Measurements from ENCODE around the gene HOXB5.

The HOXB5 gene

DNA sequence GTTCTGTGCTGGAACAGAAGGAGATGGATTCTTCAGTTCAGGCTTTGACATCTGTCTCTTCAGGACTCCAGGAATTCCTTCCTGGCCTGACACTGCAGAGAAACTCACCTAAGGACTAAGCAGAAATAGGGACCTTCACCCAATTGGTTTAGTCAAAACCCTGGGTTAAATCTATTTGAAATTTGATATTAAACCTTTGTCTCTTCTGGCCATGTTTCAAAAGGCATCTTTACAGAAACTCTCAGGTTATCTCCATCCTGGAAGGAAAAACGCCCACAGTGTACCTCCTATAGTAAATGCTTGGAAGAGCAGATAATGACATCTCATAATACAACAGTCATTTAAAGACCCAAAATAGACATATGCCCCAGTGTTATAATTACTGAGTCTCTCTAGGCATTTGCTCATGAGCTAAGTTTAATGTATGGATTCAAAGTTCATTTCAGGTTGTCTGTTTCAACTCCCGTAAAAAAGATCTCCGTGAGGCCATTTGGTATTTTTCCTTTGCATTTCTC lies 9.8 kb downstream of the HOXB5 start:
- H3K4me3 ChIP-seq (ENCODE audit: low read depth, low read length) = peak overlapping the region; percentile 77
- in situ Hi-C loops (cut with HindIII; ENCODE audit: low sequenced_read_pairs) = no loop called here
- no peak for DNase-seq (ENCODE audit: low read depth, low spot score)

GRCh38 chr17:48582750-48583069 lies 10.9 kb downstream of the HOXB5 start:
- TF ChIP-seq, protein P1, sequence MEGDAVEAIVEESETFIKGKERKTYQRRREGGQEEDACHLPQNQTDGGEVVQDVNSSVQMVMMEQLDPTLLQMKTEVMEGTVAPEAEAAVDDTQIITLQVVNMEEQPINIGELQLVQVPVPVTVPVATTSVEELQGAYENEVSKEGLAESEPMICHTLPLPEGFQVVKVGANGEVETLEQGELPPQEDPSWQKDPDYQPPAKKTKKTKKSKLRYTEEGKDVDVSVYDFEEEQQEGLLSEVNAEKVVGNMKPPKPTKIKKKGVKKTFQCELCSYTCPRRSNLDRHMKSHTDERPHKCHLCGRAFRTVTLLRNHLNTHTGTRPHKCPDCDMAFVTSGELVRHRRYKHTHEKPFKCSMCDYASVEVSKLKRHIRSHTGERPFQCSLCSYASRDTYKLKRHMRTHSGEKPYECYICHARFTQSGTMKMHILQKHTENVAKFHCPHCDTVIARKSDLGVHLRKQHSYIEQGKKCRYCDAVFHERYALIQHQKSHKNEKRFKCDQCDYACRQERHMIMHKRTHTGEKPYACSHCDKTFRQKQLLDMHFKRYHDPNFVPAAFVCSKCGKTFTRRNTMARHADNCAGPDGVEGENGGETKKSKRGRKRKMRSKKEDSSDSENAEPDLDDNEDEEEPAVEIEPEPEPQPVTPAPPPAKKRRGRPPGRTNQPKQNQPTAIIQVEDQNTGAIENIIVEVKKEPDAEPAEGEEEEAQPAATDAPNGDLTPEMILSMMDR (IDR thresholded peaks at IDR 0.05; ENCODE audit: low read depth, low read length) = no peak
- H3K4me3 ChIP-seq (ENCODE audit: low read depth, low read length) = peak overlapping the region; percentile 77
- no peak for DNase-seq (ENCODE audit: low read depth, low spot score)
- in situ Hi-C loops (cut with HindIII; ENCODE audit: low sequenced_read_pairs) = no loop called here

More for the DNA sequence above, 9.8 kb downstream of the HOXB5 start:
- TF ChIP-seq, protein P1 (IDR thresholded peaks at IDR 0.05; ENCODE audit: low read depth, low read length) = no peak

GRCh38 chr17:48579760-48580554 lies 13.6 kb downstream of the HOXB5 start:
- H3K4me3 ChIP-seq (ENCODE audit: low read depth, low read length) = peak overlapping the region; percentile 77
- TF ChIP-seq, protein P1 (IDR thresholded peaks at IDR 0.05; ENCODE audit: low read depth, low read length) = no peak
- in situ Hi-C loops (cut with HindIII; ENCODE audit: low sequenced_read_pairs) = no loop called here
- peak; percentile 81 for DNase-seq (ENCODE audit: low read depth, low spot score)

GRCh38 chr17:48579471-48579759 lies 14.2 kb downstream of the HOXB5 start:
- in situ Hi-C loops (cut with HindIII; ENCODE audit: low sequenced_read_pairs) = no loop called here
- H3K4me3 ChIP-seq (ENCODE audit: low read depth, low read length) = peak overlapping the region; percentile 77
- TF ChIP-seq, protein P1 (IDR thresholded peaks at IDR 0.05; ENCODE audit: low read depth, low read length) = no peak
- DNase-seq (ENCODE audit: low read depth, low spot score) = no peak

- TF ChIP-seq, protein P1 (IDR thresholded peaks at IDR 0.05; ENCODE audit: low read depth, low read length) = no peak
- peak overlapping the region; percentile 77 for H3K4me3 ChIP-seq (ENCODE audit: low read depth, low read length)
- in situ Hi-C loops (cut with HindIII; ENCODE audit: low sequenced_read_pairs) = no loop called here
- no peak for DNase-seq (ENCODE audit: low read depth, low spot score)
Measured at GRCh38 chr17:48578616-48579470, 14.7 kb downstream of the HOXB5 start.

- in situ Hi-C loops (cut with HindIII; ENCODE audit: low sequenced_read_pairs) = no loop called here
- DNase-seq (ENCODE audit: low read depth, low spot score) = peak; percentile 91
- H3K4me3 ChIP-seq (ENCODE audit: low read depth, low read length) = peak within 1 kb of the TSS; percentile 77
- TF ChIP-seq, protein P1 (IDR thresholded peaks at IDR 0.05; ENCODE audit: low read depth, low read length) = no peak
Measured at GRCh38 chr17:48577946-48578615, 15.5 kb downstream of the HOXB5 start, which contains the start of gene HOXB4. HOXB4 (minus strand) TSS chr17:48578350; CDS start chr17:48578319, 31 bp downstream.
